Measurements from ENCODE around the gene LMOD1.

DNA sequence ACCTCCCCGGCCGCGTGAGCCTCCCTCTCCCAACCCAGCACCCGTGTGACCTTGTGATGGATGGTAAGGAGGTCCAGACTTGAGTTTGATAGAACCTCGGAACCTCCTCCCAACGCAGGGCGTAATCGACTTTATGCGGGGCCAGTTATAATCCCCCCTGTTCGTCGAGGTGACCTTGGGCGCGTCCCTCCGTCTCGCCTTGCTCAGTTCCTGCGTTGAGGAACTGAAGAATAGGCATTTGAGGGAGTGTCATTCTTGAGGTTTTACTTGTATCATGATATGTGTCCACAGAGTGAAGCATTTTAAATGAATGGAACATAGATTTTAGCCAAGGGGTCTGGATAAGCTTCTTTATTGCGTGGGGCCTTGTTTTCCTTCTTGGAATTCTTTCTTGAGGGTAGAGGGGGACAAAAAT is 9.4 kb upstream of the LMOD1 start:
- TF ChIP-seq CTCF (IDR thresholded peaks at IDR 0.05; ENCODE audit: borderline replicate concordance, extremely low read depth, low read length, poor library complexity, severe bottlenecking) (no peak), EZH2 (IDR thresholded peaks at IDR 0.05; ENCODE audit: borderline replicate concordance, low read depth, low read length, severe bottlenecking) (no peak)

Measured in DND-41 (cell line).